ENCODE data around the gene ZBTB16. TPM values are rescaled to one million over a fixed set of nuclear protein-coding genes. Genes with fewer than 3 reads are reported as not detected.

The ZBTB16 gene
- total RNA-seq, 2 experiments from 2014 or later = 19.1 to 20.6 TPM

- Mint-ChIP-seq H3K4me1 (ENCODE audit: low read depth) (no peaks in the 10 kb centered on the region), H3K36me3 (ENCODE audit: low read depth) (no peaks in the 10 kb centered on the region), H3K27ac (no peak overlapping the region), H3K9me3 (no peaks in the 10 kb centered on the region), H3K27me3 (no peaks in the 10 kb centered on the region), H3K4me3 (no peak overlapping the region)
- intact Hi-C loops (cut with DNase I, micrococcal nuclease) = no loop called here
- no peak overlapping the region for H3K27ac ChIP-seq (ENCODE audit: low read depth in 1 of 2, low read length in 2 of 2)
- ChIA-PET POLR2A (interaction anchor here (0.7 kb wide), 1 partner anchor 73 kb away, joined by 3 read pairs; no protein-coding TSS in a partner anchor), CTCF (no interaction called here)
- H3K9me3 ChIP-seq (ENCODE audit: control insufficient read depth in 1 of 2, insufficient read depth in 1 of 2, low read length in 2 of 2) = no peaks in the 10 kb centered on the region
- H3K27me3 ChIP-seq (ENCODE audit: control insufficient read depth in 1 of 2, insufficient read depth in 2 of 2, low read length in 2 of 2) = no peaks in the 10 kb centered on the region
- peaks cover 5% of the 10 kb centered on the region for H3K4me1 ChIP-seq (ENCODE audit: insufficient read depth, low read length)
- ATAC-seq (ENCODE audit: poor library complexity) (no peak), DNase-seq (no peak)
- H3K4me3 ChIP-seq (ENCODE audit: low read length) = no peak overlapping the region
- H3K36me3 ChIP-seq (ENCODE audit: insufficient read depth, low read length) = no peaks in the 10 kb centered on the region
- no peak for TF ChIP-seq CTCF (IDR thresholded peaks at IDR 0.05)
Measured at GRCh38 chr11:114256176-114256966, 196.9 kb downstream of the ZBTB16 start.

GRCh38 chr11:114256967-114257286 lies 197.4 kb downstream of the ZBTB16 start:
- H3K9me3 Mint-ChIP-seq = no peaks in the 10 kb centered on the region

More at GRCh38 chr11:114256967-114257286, 197.4 kb downstream of the ZBTB16 start:
- Mint-ChIP-seq H3K4me3 (no peak overlapping the region), H3K4me1 (ENCODE audit: low read depth) (no peaks in the 10 kb centered on the region), H3K27ac (no peak overlapping the region), H3K27me3 (no peaks in the 10 kb centered on the region), H3K36me3 (ENCODE audit: low read depth) (no peaks in the 10 kb centered on the region)
- Histone ChIP-seq H3K36me3 (ENCODE audit: insufficient read depth, low read length) (no peaks in the 10 kb centered on the region), H3K27ac (ENCODE audit: low read depth in 1 of 2, low read length in 2 of 2) (no peak overlapping the region), H3K9me3 (ENCODE audit: control insufficient read depth in 1 of 2, insufficient read depth in 1 of 2, low read length in 2 of 2) (no peaks in the 10 kb centered on the region), H3K4me3 (ENCODE audit: low read length) (no peak overlapping the region), H3K27me3 (ENCODE audit: control insufficient read depth in 1 of 2, insufficient read depth in 2 of 2, low read length in 2 of 2) (no peaks in the 10 kb centered on the region), H3K4me1 (ENCODE audit: insufficient read depth, low read length) (peaks cover 5% of the 10 kb centered on the region)
- TF ChIP-seq CTCF (IDR thresholded peaks at IDR 0.05) = no peak
- intact Hi-C loops (cut with DNase I, micrococcal nuclease) = no loop called here
- ChIA-PET POLR2A (no interaction called here), CTCF (no interaction called here)
- no peak for DNase-seq
- no peak for ATAC-seq (ENCODE audit: poor library complexity)
